Measurements from ENCODE around the gene SLC22A4. TPM values are rescaled to one million over a fixed set of nuclear protein-coding genes. Genes with fewer than 3 reads are reported as not detected.

SLC22A4 gene
- total RNA-seq, 2 experiments from 2014 or later: 0.16 to 0.22 TPM

- POLR2A ChIA-PET: no interaction called here
- ATAC-seq (ENCODE audit: poor library complexity): no peak
- peaks cover 11% of the 10 kb centered on the region for H3K4me1 Mint-ChIP-seq (ENCODE audit: low read depth)
- H3K27ac ChIP-seq (ENCODE audit: low read depth in 1 of 2, low read length in 2 of 2): no peak overlapping the region
- H3K9me3 Mint-ChIP-seq: no peaks in the 10 kb centered on the region
- no peak for TF ChIP-seq CTCF (IDR thresholded peaks at IDR 0.05)
- DNase-seq: no peak
- H3K27ac Mint-ChIP-seq: no peak overlapping the region
- no peaks in the 10 kb centered on the region for H3K36me3 Mint-ChIP-seq (ENCODE audit: low read depth)
- peaks cover 31% of the 10 kb centered on the region for H3K27me3 Mint-ChIP-seq
- no peaks in the 10 kb centered on the region for H3K36me3 ChIP-seq (ENCODE audit: insufficient read depth, low read length)
- intact Hi-C loops (cut with DNase I, micrococcal nuclease): no loop called here
- no peak overlapping the region for H3K4me3 Mint-ChIP-seq
- peaks cover 15% of the 10 kb centered on the region for H3K4me1 ChIP-seq (ENCODE audit: insufficient read depth, low read length)
- H3K9me3 ChIP-seq (ENCODE audit: control insufficient read depth in 1 of 2, insufficient read depth in 1 of 2, low read length in 2 of 2): peaks cover 0 to 6% of the 10 kb centered on the region in 2 experiments
- H3K4me3 ChIP-seq (ENCODE audit: low read length): no peak overlapping the region
- CTCF ChIA-PET: no interaction called here
- no peaks in the 10 kb centered on the region for H3K27me3 ChIP-seq (ENCODE audit: control insufficient read depth in 1 of 2, insufficient read depth in 2 of 2, low read length in 2 of 2)
These were observed 23.5 kb upstream of the SLC22A4 start for GRCh38 chr5:132270706-132271105.

GRCh38 chr5:132271251-132272246 is 22.6 kb upstream of the SLC22A4 start:
- Mint-ChIP-seq H3K27me3 (peaks cover 31% of the 10 kb centered on the region), H3K36me3 (ENCODE audit: low read depth) (no peaks in the 10 kb centered on the region), H3K4me3 (peak overlapping the region; percentile 56), H3K27ac (no peak overlapping the region), H3K4me1 (ENCODE audit: low read depth) (peaks cover 11% of the 10 kb centered on the region), H3K9me3 (no peaks in the 10 kb centered on the region)
- H3K4me3 ChIP-seq (ENCODE audit: low read length): peak overlapping the region; percentile 12
- H3K9me3 ChIP-seq (ENCODE audit: control insufficient read depth in 1 of 2, insufficient read depth in 1 of 2, low read length in 2 of 2): peaks cover 0 to 6% of the 10 kb centered on the region in 2 experiments
- H3K4me1 ChIP-seq (ENCODE audit: insufficient read depth, low read length): peaks cover 15% of the 10 kb centered on the region
- intact Hi-C loops (cut with DNase I, micrococcal nuclease): no loop called here
- no peak overlapping the region for H3K27ac ChIP-seq (ENCODE audit: low read depth in 1 of 2, low read length in 2 of 2)
- no peak for ATAC-seq (ENCODE audit: poor library complexity)
- ChIA-PET CTCF (interaction anchor here (1.5 to 1.8 kb wide), 3 partner anchors 22 to 96 kb away, joined by 3 to 7 read pairs (median 6); no protein-coding TSS in a partner anchor), POLR2A (no interaction called here)
- DNase-seq: peak in 4 of 14 experiments; percentile 9 to 43 (median 21)
- H3K27me3 ChIP-seq (ENCODE audit: control insufficient read depth in 1 of 2, insufficient read depth in 2 of 2, low read length in 2 of 2): no peaks in the 10 kb centered on the region
- TF ChIP-seq CTCF (IDR thresholded peaks at IDR 0.05): no peak
- H3K36me3 ChIP-seq (ENCODE audit: insufficient read depth, low read length): no peaks in the 10 kb centered on the region

DNA sequence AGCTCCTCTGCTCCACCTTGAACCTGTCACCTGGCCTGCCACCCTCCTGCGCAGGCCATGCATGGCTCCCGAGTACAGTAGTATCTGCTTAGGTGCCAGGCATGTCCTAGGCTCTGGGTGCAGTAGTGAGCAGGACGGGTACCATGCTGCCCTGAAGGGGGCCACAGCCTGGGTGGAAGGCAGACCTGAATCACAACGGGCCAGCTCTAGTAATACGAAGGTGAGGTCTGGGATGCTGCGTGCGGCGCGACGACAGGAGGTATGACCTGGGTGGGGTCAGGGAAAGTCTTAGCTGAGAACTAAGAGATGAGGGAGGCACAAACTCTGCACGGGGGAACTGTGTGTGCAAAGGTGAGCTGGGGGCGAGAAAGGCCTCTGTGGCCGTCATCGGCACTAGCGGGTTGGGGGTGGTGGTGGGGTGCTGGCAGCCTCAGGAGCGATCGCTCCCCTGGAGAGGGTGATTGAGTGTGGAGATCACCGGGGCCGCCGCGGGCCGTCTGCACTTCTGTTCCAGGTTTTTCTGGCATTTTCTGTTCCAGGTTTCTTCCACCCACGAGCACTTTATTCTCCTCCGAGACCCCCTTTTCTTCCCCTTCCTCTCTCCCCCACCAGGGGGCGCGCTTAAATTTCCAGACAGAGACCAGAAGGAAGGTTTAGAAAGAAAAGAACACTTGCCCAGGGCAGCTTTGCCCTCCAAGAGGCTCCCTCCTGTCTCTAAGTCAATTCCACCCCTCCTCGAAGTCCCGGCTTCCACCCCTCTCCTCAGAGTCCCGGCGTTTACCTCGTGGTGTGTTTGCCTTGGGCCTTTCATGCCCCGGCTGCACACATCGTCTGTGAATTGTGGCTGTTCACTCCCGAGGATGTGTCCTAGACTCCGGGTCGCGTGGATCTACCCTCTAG is 21.6 kb upstream of the SLC22A4 start:
- peak; percentile 77 for TF ChIP-seq CTCF (IDR thresholded peaks at IDR 0.05)
- Mint-ChIP-seq H3K4me3 (no peak overlapping the region), H3K36me3 (ENCODE audit: low read depth) (no peaks in the 10 kb centered on the region), H3K9me3 (no peaks in the 10 kb centered on the region), H3K27ac (no peak overlapping the region), H3K27me3 (peaks cover 31% of the 10 kb centered on the region), H3K4me1 (ENCODE audit: low read depth) (peaks cover 11% of the 10 kb centered on the region)
- ATAC-seq (ENCODE audit: poor library complexity): no peak
- Histone ChIP-seq H3K27me3 (ENCODE audit: control insufficient read depth in 1 of 2, insufficient read depth in 2 of 2, low read length in 2 of 2) (no peaks in the 10 kb centered on the region), H3K36me3 (ENCODE audit: insufficient read depth, low read length) (no peaks in the 10 kb centered on the region), H3K9me3 (ENCODE audit: control insufficient read depth in 1 of 2, insufficient read depth in 1 of 2, low read length in 2 of 2) (peaks cover 0 to 6% of the 10 kb centered on the region in 2 experiments), H3K4me3 (ENCODE audit: low read length) (no peak overlapping the region), H3K4me1 (ENCODE audit: insufficient read depth, low read length) (peaks cover 15% of the 10 kb centered on the region), H3K27ac (ENCODE audit: low read depth in 1 of 2, low read length in 2 of 2) (no peak overlapping the region)
- POLR2A ChIA-PET: no interaction called here
- intact Hi-C loops (cut with DNase I, micrococcal nuclease): loop anchor here (1.0 kb wide), 2 partner anchors 228 to 229 kb away; no protein-coding TSS in a partner anchor
- DNase-seq: peak in 13 of 14 experiments; percentile 48 to 77 (median 61)
- CTCF ChIA-PET: interaction anchor here (1.5 to 1.8 kb wide), 3 partner anchors 21 to 95 kb away, joined by 3 to 7 read pairs (median 6); no protein-coding TSS in a partner anchor
